Measurements from ENCODE around the gene TBCK.
"Not testable (repeated sequence)": the region's sequence is repeated elsewhere in the genome, so short reads cannot be mapped to it uniquely, and the experiment has no call there.

Gene TBCK

DNA sequence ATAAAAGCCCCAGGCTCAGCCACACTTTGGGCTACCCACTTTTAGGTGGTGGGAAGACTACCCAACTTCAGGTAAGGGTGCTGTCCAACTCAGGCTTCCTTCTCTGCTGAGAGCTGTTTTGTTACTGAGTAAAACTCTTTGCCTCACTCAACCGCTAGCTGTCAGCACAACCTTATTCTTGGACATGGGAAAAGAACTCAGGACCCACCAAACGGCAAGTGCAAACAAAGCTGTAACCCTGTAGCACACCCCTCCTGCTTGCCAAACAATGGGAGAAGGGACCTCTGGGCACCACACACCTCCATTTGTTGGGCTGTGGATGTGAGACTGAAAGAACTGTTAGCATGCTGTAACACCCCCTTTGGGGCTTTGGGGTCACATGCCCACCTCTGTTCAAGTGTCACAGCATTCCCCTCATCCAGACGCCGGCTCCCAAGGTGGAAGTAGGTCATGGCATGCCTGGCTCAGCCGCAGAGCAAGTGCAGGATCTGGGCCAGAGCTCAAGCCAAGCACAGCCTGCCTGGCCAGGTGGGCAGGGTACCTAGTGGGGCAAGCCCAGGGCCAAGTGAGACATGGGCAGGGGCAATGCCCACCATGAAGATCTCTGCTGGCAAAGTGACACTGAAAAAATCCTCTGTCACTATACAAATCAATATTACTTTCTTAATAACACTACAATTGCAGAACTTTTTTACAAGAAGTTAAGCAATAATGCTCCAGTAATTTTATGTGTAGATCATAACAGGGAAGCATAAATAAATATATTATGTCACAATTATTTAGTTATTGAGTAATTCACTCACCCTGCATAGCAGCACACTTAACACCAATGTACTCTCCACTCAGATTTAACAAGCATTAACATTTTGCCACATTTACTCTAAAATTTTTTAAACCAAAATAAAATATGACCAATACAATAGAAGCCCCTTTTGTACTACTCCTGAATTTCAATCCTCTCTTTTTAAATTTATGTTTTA lies 107.2 kb downstream of the TBCK start:
- DNase-seq = no peak

DNA sequence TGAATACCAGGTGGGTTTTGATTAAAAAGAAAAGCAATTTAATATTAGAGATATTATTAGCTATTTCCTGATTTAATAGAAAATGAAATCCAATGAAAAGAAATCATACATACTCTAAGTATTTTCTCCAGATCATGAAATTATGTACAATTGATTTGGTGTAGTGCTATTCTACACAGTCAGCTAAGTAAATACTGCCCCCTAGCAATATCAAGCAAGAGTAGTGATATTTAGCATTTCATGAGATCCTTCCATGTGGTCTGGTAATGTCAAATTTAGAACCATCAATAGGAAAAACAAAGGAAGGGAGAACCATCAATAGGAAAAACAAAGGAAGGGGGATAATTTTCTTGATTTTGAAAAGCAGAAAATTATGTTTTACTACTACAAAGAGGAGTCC lies 114.6 kb downstream of the TBCK start:
- no peak for DNase-seq

DNA sequence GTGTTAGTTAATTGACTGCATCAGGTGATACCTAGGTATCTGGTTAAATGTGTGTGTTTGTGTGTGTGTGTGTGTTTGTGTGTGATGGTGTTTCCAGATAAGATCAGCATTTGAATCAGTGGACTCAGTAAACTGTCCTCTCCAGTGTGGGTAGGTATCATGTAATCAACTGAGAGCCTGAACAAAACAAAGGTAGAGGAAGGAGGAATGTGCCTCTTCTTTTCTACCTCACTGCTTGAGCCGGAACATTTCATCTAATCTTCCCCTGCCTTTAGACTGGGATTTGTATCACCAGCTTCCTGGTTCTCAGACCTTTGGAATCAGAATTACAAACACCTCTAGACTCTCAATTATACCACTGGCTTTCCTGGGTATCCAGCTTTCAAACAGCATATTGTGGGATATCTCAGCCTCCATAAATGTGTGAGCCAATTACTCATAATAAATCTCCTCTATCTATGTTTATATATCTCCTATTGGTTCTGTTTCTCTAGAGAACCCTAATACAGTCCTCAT lies 120.5 kb downstream of the TBCK start:
- DNase-seq = no peak

DNA sequence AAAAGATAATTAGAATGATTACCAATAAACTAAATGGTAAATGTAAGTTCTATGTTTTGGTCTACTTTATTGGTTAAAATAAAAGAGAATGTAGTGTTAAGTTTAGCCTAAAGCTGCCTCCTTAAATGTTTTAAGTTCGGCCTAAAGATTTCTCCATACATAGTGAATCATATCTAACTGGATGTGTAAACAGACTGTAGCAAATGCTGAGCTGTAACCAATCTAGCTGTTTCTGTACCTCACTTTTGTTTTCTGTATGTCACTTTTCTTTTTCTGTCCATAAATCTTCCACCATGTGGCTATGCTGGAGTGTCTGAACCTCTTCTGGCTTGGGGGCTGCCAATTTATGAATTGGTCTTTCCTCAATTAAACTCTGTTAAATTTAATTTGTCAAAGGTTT lies 121.2 kb downstream of the TBCK start:
- DNase-seq = no peak

DNA sequence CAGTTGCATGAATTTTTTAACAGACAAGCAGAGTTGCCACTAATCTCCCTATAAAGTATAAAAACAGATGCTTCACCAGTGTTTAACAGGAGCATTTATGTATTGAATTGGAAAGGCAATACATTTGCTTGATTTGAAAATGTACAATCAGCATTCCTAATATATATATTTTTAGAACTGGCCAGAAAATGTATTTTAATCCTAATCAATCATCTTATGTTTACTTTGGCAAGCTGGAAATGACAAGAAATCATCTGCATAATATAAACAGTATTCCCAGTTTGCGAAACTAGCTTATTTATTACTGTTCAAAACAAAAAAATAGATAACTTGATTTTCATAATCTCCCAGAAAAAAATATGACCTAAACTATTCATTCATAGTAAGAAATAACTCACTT lies 123.9 kb downstream of the TBCK start:
- no peak for DNase-seq

DNA sequence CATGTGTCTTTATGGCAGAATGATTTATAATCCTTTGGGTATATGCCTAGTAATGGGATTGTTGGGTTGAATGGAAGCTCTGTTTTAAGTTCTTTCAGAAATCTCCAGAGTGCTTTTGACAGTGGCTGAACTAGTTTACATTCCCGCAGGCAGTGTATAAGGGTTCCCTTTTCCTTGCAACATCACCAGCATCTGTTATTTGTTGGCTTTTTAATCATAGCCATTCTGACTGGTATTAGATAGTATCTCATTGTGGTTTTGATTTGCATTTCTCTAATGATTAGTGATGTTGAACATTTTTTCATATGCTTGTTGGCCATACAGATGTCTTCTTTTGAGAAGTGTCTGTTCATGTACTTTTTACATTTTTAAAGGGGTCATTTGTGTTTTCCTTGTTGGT lies 129.8 kb downstream of the TBCK start:
- DNase-seq = no peak

DNA sequence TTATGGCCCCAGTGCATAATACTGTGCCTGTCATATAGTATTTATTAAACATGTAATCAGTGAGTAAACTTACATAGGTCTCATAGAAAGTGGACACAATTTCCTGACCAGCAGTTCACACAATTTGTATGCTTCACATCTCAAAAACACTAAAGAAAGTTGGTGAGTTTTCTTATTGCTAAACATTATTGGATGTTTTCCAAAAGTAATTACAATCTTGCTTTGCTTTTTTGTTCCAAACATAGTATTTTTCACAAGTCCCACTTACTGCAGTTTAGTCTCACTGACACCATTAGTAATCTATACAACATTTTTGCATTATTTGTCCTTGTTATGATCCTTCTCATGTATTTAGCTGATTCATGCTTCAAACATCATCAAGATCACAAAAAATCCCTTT lies 132.5 kb downstream of the TBCK start:
- no peak for DNase-seq

DNA sequence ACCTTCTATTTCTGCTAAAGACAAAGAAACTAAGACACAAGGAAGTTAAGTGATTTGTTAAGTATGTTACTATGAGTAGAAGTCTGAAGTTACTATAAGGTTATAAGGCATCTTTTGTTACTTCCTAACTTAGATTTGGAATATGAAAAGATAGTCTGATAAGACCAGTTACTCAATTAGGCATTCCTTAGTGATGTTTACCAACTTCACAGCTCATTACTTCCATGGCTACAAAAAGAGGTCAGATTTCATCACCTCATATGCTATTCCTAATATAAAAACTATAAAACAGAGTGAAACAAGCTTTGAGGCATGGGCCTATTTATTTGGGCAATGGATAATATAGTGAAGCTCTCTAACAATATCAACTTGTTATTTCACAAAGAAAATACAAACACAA lies 143.1 kb downstream of the TBCK start:
- no peak for DNase-seq

DNA sequence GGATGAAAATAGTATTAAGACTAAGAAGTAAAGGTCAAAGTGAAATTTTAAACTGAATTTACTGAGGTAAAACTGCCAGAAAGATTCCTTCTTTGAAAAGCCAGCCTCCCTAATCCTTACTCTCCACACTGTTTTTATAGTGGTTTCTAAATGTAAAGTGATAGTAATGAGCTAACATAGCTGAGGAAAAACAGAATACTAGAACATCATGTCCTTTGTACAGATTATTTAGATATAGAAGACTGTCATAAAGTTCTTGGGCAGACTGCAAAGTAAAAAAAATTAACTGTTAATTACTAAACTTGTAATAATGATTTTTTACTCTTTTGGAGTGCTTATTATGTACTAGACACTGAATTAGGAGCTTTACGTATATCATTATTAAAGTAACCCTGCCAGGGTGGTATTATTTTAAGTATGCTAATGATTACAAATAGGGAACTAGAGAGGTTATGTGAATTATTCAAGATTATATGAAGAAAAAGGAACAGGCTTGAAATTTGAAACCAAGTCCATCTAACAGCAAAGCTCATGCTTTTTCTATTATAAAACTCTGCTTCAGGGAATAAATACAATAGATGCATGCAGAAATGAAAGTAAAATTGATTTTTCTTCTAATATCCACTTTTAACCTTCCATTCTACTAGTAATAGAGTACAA lies 150.5 kb downstream of the TBCK start:
- DNase-seq = no peak

DNA sequence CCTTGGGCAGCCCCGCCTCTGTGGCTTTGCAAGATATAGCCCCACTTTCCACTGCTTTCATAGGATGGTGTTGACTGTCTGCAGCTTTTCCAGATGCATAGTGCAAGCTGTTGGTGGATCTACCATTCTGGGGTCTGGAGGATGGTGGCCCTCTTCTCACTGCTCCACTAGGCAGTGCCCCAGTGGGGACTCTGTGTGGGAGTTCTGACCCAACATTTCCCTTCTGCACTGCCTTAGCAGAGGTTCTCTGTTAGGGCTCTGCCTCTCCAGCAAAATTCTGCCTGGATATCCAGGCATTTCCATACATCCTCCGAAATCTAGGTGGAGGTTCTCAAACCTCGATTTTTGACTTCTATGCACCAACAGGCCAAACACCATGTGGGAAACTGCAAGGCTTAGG lies 153.7 kb downstream of the TBCK start:
- DNase-seq = no peak

DNA sequence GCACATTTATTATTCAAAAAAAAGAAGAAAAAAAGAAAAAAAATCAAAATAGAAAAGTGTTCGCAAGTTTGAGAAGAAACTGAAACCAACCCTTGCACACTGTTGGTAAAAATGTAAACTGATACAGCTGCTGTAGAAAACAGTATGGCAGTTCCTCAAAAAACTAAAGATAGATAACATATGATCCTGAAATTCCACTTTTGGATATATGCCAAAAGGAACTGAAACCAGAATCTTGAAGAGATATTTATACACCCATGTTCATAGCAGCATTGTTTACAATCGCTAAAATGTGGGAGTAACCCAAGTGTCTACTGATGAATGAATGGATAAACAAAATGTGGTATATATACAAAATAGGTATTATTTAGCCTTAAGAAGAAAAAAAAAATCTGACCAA lies 155.4 kb downstream of the TBCK start:
- no peak for DNase-seq

DNA sequence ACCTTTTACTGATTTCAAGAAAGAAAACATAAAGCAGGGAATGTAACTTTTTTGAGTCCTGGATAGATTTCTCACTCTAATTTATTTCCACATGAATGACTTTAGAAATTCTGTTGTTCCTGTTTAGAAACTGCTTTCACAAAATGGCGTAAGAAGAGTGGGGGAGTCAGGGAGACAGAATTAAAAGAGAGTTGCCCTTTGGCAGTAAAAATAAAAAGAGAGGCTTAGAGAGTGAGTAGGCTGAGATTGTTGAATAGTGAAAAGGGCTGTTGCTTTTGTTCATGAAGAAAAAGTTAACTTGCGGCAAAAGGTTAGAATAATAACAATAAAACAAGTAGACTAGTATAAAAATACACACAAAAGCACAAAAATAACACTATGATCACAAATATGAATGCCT lies 166.1 kb downstream of the TBCK start:
- DNase-seq = no peak

DNA sequence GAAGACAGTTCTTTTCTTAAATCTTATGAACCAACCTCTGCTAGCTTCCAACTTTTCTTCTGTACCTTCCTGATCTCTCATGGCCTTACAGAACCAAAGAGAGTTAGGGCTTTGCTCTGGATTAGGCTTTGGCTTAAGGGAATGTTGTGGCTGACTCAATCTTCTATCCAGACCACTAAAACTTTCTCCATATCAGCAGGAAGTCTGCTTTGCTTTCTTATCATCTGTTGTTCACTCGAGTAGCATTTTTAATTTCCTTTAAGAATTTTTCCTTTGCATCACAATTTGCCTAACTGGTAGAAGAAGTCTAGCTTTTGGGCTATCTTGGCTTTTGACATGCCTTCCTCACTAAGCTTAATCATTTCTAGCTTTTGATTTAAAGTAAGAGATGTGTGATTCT lies 167.0 kb downstream of the TBCK start:
- DNase-seq = no peak

DNA sequence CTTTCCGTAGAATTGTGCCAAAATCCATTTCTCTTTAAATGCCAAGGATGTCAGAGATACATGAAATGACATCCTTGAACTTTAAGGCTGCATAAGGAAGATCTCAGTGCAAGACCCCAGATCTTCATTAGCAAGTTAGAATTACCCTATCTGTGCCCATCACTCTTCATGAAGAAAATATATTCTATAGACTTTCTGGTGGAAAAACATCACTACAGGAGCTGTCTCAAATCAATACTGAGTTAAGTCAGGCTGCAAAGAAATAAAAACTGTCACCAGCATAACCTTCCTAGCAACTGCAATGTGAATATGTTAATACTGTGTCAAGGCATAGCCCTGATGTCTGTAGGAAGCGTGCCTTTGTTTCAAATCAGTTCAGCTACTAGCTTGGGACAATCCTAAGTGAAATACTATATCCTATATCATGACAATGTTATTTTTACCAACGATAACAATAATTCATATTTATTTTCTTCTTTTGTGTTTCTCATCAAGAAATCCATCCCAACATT lies 173.3 kb downstream of the TBCK start:
- DNase-seq = no peak

DNA sequence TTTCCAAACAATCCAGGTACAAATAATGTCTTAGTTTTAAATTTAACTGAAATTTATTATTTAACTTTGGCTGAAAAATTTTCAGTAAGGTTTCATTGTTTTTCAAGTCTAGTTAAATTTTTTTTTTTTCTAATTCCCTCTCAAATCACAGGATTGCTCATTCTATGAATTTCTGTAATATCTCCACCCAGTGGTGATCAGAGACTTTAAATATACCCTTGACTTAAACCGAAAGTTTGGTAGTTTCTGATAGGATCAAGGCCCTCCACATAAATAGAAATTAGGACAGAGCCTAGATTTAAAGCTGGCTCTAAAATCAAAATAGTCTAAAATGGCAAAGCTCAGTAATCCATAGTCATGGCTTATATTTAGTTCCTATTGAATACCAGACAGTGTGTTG lies 175.4 kb downstream of the TBCK start:
- DNase-seq = no peak

DNA sequence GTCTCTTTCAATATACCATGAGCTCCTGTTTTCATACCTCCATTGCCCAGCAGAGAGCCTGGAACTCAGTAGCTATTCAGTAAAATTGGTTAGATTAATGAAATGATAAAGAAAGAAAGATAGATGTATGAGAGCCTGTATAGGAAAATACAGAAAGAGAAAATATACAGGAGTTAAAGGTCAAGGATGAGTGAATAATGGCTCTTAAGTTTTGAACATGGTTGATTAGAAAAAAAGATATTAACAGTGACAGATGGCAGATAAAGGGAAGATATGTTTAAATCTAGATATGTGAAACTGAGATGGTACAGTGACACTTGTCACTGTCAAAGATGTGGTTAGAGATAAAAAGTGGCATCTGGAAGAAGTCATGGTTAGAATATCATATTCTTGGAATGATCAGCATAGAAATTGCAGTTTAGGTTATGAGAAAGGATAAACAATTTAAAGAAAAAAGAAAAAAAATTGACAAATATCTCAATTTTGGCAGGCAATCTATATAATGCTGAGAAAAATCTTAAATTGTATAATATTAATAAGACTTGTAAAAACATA lies 179.2 kb downstream of the TBCK start:
- DNase-seq = no peak

DNA sequence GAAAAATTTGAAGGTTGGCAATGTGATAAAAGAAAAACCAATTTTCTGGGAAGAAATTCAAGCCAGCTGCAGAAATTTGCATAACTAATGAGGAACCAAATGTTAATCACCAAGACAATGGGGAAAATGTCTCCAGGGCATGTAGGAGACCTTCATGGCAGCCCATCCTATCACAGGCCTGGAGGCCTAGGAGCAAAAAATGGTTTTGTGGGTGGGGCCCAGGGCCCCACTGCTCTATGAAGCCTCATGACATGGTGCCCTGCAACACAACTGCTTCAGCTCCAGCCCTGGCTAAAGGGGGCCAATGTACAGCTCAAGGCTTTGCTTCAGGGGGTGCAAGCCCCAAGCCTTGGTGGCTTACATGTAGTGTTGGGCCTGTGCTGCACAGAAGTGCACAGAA lies 184.0 kb downstream of the TBCK start:
- no peak for DNase-seq

DNA sequence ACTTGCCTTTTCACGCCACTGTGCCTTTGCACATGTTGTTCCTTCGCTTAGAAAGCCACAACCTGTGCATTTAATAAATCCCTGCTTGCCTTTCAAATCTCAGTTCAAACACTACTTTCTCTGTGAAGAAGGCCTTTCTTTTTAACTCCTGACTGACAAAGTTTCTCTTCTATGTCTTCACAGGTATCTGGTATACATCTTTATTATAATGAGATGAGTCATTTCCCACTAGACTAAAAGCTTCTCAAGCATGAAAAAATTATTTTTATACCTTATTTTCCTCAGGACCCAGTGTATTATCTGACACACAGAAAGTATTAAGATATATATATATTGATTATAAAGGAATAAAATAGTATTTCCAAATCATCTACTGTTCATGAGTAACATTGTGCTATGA lies 189.9 kb downstream of the TBCK start:
- DNase-seq = no peak

DNA sequence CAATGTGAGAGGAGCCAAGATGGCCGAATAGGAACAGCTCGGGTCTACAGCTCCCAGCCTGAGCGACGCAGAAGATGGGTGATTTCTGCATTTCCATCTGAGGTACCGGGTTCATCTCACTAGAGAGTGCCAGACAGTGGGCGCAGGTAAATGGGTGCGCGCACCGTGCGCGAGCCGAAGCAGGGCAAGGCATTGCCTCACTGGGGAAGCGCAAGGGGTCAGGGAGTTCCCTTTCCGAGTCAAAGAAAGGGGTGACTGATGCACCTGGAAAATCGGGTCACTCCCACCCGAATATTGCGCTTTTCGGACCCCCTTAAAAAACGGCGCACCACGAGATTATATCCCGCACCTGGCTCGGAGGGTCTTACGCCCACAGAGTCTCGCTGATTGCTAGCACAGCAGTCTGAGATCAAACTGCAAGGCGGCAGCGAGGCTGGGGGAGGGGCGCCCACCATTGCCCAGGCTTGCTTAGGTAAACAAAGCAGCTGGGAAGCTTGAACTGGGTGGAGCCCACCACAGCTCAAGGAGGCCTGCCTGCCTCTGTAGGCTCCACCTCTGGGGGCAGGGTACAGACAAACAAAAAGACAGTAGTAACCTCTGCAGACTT lies 196.0 kb downstream of the TBCK start:
- DNase-seq = not testable (repeated sequence)

DNA sequence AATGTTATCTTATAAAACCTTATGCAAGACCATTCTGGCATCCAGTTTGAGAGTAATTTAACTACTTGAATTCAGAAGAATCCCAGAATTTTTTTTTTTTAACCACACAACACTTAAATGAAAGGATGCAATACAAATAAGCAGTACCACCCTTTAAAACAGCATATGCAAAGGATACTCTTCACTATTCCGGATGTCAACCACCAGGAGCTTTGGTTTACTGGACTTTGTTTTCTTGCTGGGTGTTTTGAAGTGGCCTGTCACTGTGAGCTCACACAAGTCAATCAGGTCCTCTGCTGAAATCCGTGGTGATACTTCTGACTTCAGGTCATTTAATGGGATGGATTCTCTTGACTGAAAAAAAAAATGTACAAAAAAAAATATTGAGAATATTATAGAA lies 200.0 kb downstream of the TBCK start:
- no peak for DNase-seq

DNA sequence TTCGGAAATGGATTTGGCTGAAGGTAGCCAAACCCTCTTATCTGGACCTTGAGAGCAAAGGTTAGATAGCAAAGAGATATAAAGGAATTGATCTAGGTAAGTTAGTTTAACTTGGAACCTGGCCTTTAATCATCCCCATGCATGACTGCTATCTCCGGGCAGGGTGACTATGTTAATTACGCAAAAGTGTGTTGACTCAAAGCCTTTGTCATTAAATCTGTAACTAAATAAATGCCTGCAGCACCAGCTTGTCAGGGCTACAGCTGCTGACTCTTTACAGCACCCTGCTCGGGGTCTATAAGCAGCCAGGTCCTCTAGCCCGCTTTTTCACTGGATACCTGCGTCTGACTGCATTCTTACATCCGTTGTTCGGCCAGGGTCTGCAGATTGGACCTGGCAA lies 201.7 kb downstream of the TBCK start:
- no peak for DNase-seq

DNA sequence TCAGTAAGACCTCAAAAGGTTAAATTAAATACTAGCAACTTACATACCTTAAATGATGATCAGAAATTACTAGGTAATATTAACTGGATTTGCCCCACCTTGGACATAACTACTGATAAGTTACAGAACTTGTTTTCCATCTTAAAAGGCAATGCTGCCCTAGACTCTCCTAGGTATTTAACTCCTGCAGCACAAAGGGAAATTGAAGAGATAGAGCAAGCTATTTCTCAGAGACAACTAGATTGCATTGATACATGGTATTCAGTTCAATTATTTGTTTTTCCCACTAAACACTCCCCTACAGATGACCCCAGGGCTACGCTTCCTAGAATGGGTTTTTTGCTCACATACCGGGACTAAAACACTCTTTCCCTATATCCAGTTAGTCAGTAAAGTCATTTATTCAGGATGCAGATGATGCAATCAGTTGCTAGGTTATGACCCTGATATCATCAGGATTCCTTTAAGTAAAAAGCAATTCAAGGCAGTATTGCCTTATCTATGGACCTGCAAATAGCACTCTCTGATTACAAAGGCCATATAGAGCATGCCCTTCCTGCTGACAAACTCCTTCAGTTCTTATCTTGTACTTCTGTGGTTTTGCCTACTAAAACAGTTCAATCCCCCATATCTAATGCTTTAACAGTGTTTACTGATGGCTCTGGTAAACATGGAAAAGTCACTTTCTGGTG lies 204.1 kb downstream of the TBCK start:
- not testable (repeated sequence) for DNase-seq

DNA sequence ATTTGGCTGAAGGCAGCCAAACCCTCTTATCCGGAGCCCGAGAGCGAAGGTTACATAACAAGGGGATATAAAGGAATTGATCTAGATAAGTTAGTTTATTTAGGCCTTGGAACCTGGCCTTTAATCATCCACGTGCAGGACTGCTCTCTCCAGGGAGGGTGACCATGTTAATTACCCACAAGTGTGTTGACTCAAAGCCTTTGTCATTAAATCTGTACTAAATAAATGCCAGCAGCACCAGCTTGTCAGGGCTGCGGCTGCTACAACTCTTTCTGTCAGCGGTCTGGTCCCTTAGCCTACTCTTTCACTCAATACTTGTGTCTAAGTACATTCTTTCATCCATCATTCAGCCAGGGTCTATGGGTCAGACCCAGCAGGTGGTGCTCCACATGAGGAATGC lies 206.1 kb downstream of the TBCK start:
- no peak for DNase-seq

Data from right forelimb (tissue), 1 donor.